HepG2 (cell line): ENCODE data around the gene GSTCD.

Source experiments
- BHLHE40 ChIP-seq: IDR thresholded peaks from 2 replicates; pipeline ENCODE4 v1.6.1; 2011; ENCODE audit warnings: low read length, improper control_type of control experiment
- EP300 ChIP-seq, 3 experiments: sonication (generic) in 1 of 3; formaldehyde crosslinking in 1 of 3; IDR thresholded peaks; 2 replicates each; pipeline versions ENCODE4 v1.5.1 to v1.6.1; 2011 to 2020; ENCODE audit warnings: low read depth in 2 of 3, low read length in 2 of 3, borderline replicate concordance in 1 of 3, improper control_type of control experiment in 1 of 3, mild to moderate bottlenecking in 1 of 3, missing genetic modification reagents in 1 of 3, moderate library complexity in 1 of 3
- FOXP1 ChIP-seq, 2 experiments: fragments of 450-650 bp in 1 of 2; IDR thresholded peaks; 2 replicates each; pipeline ENCODE4 v1.6.1; 2017 to 2018; ENCODE audit warnings: antibody characterized with exemption in 1 of 2
- KDM4B ChIP-seq: sonication (generic); formaldehyde crosslinking; IDR thresholded peaks from 2 replicates; pipeline ENCODE4 v1.4.0; 2020; ENCODE audit warnings: missing genetic modification reagents
- MEIS1 ChIP-seq: sonication (generic); formaldehyde crosslinking; IDR thresholded peaks from 2 replicates; pipeline ENCODE4 v1.9.0; 2021; ENCODE audit warnings: mild to moderate bottlenecking, missing genetic modification reagents, moderate library complexity, borderline replicate concordance
- RAD21 ChIP-seq: fragments of 450-650 bp; formaldehyde crosslinking; IDR thresholded peaks from 2 replicates; pipeline ENCODE4 v1.5.0; 2020; ENCODE audit warnings: mild to moderate bottlenecking
- ZNF501 ChIP-seq: sonication (generic); formaldehyde crosslinking; IDR thresholded peaks from 2 replicates; pipeline ENCODE4 v1.5.1; 2020; ENCODE audit warnings: mild to moderate bottlenecking, moderate library complexity, missing genetic modification reagents
- ZSCAN12 ChIP-seq: sonication (generic); formaldehyde crosslinking; IDR thresholded peaks from 2 replicates; pipeline ENCODE4 v1.9.0; 2021; ENCODE audit warnings: mild to moderate bottlenecking, missing genetic modification reagents
- TF ChIP-seq, protein P1 (sequence below): sonication (generic); formaldehyde crosslinking; IDR thresholded peaks from 2 replicates; pipeline ENCODE4 v1.5.0; 2020; ENCODE audit warnings: mild to moderate bottlenecking, missing genetic modification reagents, moderate library complexity

DNA sequence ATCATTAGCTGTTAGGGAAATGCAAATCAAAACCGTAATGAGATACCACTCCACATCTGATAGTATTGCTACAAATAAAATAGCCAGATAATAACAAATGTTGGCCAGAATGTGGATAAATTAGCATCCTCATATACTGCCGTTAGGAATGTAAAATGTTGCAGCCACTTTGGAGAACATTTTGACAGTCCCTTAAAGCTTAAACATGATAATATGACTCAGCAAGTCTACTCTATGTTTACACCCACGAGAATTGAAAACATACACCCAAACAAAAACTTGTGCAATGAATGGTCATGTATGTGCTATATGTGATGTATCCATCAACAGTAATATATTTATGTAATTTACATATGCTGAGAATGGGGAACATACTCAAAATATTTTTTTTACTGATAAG is 78.2 kb downstream of the GSTCD start:
- TF ChIP-seq, protein P1, sequence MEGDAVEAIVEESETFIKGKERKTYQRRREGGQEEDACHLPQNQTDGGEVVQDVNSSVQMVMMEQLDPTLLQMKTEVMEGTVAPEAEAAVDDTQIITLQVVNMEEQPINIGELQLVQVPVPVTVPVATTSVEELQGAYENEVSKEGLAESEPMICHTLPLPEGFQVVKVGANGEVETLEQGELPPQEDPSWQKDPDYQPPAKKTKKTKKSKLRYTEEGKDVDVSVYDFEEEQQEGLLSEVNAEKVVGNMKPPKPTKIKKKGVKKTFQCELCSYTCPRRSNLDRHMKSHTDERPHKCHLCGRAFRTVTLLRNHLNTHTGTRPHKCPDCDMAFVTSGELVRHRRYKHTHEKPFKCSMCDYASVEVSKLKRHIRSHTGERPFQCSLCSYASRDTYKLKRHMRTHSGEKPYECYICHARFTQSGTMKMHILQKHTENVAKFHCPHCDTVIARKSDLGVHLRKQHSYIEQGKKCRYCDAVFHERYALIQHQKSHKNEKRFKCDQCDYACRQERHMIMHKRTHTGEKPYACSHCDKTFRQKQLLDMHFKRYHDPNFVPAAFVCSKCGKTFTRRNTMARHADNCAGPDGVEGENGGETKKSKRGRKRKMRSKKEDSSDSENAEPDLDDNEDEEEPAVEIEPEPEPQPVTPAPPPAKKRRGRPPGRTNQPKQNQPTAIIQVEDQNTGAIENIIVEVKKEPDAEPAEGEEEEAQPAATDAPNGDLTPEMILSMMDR: no peak
- no peak for TF ChIP-seq ZSCAN12 (CRISPR knock-in tag)
- TF ChIP-seq KDM4B (CRISPR knock-in tag): no peak
- TF ChIP-seq ZNF501 (CRISPR knock-in tag): no peak
- TF ChIP-seq EP300 (IDR thresholded peaks at IDR 0.05; ENCODE audit: low read depth in 2 of 2, low read length in 2 of 2): no peak
- no peak for TF ChIP-seq EP300 (CRISPR knock-in tag; IDR thresholded peaks at IDR 0.05; ENCODE audit: borderline replicate concordance)
- TF ChIP-seq FOXP1 (IDR thresholded peaks at IDR 0.05): no peak
- TF ChIP-seq FOXP1 (CRISPR knock-in tag; IDR thresholded peaks at IDR 0.05): no peak
- TF ChIP-seq RAD21 (CRISPR knock-in tag): no peak
- no peak for TF ChIP-seq BHLHE40
- TF ChIP-seq MEIS1 (CRISPR knock-in tag): no peak
